GM18873 (cell line): ENCODE data around the gene DBN1.

Source experiments
- ATAC-seq: cut with Tn5 transposase; IDR thresholded peaks from one replicate; pipeline ENCODE4 v1.9.1; 2021; ENCODE audit warnings: mild to moderate bottlenecking, moderate library complexity, moderate number of reproducible peaks; ENCODE audit not compliant: unreplicated experiment, low FRiP score

The DBN1 gene

GRCh38 chr5:177457852-177458681 is 15.4 kb downstream of the DBN1 start:
- no peak for ATAC-seq

DNA sequence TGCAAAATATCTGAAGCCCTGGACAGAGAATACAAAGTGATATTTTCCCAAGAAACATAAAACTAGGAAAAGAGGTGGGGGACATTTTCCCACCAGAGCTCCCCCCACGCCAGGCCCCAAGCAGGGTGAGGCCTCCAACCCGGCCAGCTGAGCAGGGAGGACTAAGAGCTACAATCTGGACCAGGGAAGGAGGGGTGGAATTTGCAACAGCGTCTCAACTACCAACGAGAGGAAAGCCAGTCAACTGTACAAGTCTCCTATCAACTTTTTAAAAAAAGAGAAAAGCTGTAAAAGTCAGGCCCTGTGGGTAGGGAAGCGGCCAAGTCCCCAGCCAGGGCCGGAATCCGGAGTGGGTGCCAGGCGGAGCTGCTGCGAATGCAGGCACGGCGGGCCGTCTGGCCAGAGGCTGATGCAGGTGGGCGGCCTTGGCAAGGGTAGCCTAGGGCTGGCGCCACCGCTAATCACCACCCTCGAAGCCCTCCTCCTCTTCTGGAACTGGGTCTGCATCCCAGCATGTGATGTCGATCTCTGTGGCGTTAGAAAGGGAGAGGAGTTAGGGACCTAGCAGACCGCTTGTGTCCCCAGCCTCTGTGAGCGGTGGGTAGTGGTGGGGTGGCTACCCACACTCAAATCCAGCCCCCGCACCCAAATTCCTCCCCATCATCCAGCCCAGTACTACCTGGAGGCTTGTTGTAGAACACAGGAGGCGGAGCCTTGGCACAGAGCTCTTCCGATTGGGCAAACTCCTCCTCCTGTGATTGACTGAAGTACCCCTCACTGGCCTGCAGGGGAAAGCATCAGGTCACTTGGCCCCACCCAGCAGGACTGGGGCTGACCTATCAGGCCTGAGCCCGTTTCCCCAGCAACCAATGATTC is 16.2 kb downstream of the DBN1 start:
- no peak for ATAC-seq

DNA sequence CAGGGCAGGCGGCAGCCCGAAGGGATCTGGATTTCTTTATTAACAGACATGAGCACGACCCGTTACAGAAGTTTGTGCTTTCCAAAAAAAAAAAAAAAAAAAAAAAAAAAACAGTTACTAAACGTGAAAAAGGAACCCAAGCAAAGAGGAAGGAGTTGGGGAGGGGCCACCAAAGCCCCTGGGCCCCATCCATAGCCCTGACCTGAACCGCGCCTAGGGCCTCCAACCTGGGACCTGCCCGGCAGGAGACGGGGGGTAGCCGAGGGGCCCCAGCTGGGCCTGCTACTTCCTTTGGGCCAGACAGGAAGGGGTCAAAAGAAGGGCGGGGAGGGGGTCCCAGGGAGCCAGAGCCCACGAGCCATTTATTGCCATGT is 16.9 kb downstream of the DBN1 start:
- no peak for ATAC-seq

DNA sequence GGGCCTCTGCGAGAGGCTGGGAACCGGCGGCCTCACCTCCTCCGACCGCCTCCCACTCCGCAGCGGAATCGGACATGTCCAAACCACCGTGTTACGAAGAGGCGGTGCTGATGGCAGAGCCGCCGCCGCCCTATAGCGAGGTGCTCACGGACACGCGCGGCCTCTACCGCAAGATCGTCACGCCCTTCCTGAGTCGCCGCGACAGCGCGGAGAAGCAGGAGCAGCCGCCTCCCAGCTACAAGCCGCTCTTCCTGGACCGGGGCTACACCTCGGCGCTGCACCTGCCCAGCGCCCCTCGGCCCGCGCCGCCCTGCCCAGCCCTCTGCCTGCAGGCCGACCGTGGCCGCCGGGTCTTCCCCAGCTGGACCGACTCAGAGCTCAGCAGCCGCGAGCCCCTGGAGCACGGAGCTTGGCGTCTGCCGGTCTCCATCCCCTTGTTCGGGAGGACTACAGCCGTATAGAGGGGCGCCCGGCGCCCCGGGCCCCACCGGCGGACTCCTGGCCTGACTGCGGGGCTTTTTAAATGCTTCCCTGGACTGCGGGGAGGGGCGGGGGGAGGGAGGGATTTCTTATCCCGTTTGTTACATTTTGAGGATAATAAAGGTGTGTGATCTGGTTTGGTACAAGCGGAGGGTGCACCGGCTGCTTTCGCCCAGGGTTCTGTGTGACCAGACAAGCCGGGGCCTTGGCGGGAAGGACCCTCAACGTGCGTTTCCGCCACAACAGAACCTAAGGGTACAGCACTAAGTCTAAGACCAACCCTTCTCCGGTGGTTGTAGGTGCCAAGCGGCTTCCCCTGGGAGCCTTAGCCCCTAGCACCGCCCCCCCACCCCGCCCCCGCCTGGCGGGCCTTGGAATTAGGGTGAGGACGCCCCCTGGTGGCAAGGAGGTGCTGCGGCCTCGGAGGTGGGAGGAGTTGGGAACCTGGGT is 17.5 kb downstream of the DBN1 start:
- peak; percentile 18 for ATAC-seq

DNA sequence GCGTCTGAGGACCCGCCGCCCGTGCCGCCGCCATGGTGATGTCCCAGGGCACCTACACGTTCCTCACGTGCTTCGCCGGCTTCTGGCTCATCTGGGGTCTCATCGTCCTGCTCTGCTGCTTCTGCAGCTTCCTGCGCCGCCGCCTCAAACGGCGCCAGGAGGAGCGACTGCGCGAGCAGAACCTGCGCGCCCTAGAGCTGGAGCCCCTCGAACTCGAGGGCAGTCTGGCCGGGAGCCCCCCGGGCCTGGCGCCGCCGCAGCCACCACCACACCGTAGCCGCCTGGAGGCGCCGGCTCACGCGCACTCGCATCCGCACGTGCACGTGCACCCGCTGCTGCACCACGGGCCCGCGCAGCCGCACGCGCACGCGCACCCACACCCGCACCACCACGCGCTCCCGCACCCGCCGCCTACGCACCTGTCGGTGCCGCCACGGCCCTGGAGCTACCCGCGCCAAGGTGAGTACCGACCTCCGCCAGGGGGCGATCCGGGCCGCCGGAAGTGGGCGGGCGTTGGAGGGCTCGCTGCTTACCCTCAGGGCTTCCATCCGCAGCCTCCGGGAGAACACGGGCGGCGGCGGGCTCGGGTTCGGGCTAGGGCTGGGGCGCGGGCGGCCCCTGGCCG is 18.3 kb downstream of the DBN1 start:
- ATAC-seq = peak; percentile 42

GRCh38 chr5:177454397-177455035 is 18.9 kb downstream of the DBN1 start:
- ATAC-seq = peak; percentile 33

GRCh38 chr5:177453852-177454396 is 19.5 kb downstream of the DBN1 start:
- ATAC-seq = peak; percentile 9

- no peak for ATAC-seq
Measured at GRCh38 chr5:177452688-177453638, 20.5 kb downstream of the DBN1 start.

- no peak for ATAC-seq
Measured at GRCh38 chr5:177450667-177451424, 22.6 kb downstream of the DBN1 start.

DNA sequence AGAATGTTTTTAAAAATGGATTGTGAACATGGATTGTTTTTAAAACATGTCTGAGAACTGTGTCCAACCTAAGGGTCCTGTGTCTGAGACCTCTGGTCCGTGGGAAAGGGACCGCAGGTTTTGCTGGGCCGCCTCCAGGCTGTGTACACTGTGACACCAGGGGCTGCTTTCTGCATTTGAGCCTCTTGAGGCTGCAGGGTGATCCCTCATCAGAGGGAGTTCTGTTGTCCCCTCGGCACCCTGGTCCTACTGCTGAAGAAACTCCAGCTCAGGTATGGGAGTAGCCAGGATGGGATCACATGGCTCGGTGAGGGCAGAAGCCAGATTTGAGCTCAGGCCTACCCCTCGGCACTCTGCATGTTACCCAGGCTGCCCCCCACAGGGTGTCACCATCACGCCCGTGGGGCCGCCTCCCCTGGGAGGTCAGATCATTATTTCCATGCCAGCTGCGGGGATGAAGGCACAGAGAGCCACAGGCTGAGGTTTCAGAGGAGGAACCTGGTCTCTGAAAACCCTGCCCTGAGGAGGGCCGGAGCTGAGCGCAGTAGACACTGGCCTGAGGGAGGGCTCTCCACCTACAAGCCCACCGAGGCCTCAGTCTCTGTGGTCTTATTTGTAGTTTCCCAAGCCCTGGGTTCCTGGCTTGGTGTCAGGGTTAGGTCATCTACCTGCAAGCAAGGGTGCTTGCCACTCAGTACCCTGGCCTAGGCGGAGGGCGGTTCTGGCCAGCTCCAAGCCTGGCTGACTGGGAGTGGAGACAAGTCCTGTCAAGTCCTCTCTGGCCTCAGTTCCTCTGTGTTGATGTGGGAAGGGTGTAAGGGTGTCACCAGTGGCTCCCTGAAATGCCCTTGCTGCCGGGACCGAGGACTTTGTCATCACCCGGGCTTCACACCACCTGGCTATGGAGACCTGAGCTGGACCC is 24.0 kb downstream of the DBN1 start:
- no peak for ATAC-seq

DNA sequence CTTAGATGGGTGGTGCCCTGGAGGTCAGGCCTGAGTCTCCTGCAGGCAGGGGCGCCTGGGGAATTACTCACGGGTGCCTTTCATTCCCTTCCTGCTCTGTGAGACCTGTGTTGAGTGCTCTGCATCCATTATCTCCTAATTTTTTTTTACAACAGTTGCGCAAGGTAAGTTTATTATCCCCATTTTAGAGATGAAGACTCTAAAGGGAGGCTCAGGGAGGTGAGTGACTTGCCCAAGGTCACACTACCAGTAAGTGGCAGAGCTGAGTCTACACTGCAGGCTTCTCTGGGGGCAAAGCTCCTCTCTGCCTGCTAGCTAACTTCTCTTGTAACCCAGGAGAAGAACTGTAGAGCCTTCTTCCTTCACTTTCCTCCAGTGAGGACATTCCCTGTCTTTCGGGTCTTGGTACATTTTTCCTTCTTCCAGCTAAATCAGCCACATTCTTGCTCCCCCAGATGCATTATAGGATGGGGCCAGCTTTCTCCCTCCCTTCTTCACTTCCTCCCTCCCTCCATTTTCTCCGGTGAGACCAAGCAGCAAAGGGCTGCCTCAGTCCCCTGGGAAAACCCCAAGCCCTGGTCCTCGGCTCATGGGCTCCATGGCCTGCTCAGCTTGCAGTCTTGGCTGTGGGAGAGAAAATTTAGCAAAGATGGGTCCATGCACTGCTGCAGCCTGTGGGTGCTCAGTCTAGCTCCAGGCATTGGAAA is 25.0 kb downstream of the DBN1 start:
- ATAC-seq = no peak

DNA sequence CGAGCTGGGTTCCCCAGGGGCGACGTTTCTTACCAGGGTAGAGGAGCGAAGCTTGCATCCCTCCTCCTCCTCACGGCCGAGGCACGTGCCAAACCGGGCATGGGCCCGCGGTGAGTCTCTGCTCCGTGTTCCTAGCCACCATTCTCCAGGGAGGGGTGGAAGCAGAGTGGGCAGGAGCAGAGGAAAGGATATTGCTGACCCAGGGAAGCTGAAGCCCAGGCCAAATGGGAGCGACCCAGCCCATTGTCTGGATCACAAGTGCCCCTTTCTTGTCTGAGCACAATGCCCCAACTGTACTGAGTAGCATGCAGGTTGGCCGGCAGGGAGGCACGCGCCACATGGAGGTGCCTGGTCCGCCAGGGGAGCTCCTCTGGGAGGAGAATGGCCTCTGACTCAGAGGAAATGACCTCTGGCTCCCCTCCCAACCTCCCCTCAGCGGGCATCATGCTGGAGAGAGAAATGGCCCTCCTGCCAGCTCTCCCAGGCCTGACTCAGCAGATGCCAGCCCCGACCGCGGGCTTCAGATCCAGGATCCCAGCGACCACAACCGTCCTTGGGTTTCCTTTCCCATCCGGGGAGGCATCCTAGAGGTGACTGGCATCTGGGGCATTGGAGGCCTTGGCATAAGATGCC is 25.7 kb downstream of the DBN1 start:
- no peak for ATAC-seq

GRCh38 chr5:177447066-177447610 is 26.3 kb downstream of the DBN1 start:
- no peak for ATAC-seq

GRCh38 chr5:177446200-177447065 is 27.0 kb downstream of the DBN1 start, which contains the start of gene PRR7:
Gene PRR7, plus strand, starts transcription at chr5:177446814. Its CDS starts 8,254 bp downstream, at chr5:177455068.
- no peak for ATAC-seq
